Neural cell (in vitro differentiated cells): ENCODE measurements around the gene RERE.

ENCODE experiments used
- EP300 ChIP-seq: fragments of 450-650 bp; conservative IDR thresholded peaks from 2 replicates; pipeline ENCODE4 v1.6.1; 2014; ENCODE audit warnings: antibody characterized with exemption, mild to moderate bottlenecking, moderate library complexity; ENCODE audit not compliant: poor library complexity, severe bottlenecking
- EZH2 ChIP-seq: fragments of 200-600, 300-800 bp; shearing (Covaris generic), sonication (generic); IDR thresholded peaks from 2 replicates; pipeline ENCODE4 v1.6.1; 2014; ENCODE audit warnings: antibody characterized with exemption, low read length, borderline replicate concordance, mild to moderate bottlenecking; ENCODE audit not compliant: insufficient read depth, poor library complexity, severe bottlenecking
- POLR2AphosphoS5 ChIP-seq: IDR thresholded peaks from 2 replicates; pipeline ENCODE4 v1.6.1; 2012
- RAD21 ChIP-seq: fragments of 450-650 bp; conservative IDR thresholded peaks from 2 replicates; pipeline ENCODE4 v1.6.1; 2014; ENCODE audit warnings: antibody characterized with exemption, mild to moderate bottlenecking, moderate library complexity
- TAF1 ChIP-seq: IDR thresholded peaks from 2 replicates; pipeline ENCODE4 v1.6.1; 2012; ENCODE audit warnings: low read depth
- TF ChIP-seq, protein P1 (sequence below): fragments of 450-650 bp; IDR thresholded peaks from 2 replicates; pipeline ENCODE4 v1.5.1; 2014; ENCODE audit warnings: antibody characterized with exemption, mild to moderate bottlenecking, moderate library complexity; ENCODE audit not compliant: poor library complexity, severe bottlenecking
- TF ChIP-seq, protein P2 (sequence below): IDR thresholded peaks from 2 replicates; pipeline ENCODE4 v1.6.1; 2012; ENCODE audit warnings: borderline replicate concordance

DNA sequence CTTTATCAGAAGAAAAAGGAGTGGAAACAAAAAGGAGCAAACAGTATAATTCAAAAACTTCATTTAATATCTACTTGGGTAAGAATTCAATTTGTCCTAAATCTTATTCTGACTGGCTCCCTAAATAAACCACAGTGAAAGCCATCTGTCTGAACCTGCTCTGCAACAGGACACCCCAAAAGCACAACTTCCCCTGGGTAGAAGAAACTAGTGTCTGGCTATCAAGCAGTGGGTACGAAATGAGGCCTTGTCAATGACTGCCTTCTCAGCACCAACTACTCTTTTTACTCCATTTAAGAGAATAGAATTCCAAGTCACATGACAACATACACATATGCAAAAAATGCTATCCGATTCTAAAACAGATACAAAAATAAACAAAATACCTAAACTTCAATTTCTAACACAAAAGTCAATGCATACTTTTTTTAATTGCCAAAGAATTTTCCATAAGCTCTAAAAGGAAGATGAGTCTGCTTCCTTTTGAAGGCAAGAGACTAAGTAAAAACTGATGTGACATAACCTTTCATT lies 292.7 kb downstream of the RERE start:
- TF ChIP-seq, protein P1, sequence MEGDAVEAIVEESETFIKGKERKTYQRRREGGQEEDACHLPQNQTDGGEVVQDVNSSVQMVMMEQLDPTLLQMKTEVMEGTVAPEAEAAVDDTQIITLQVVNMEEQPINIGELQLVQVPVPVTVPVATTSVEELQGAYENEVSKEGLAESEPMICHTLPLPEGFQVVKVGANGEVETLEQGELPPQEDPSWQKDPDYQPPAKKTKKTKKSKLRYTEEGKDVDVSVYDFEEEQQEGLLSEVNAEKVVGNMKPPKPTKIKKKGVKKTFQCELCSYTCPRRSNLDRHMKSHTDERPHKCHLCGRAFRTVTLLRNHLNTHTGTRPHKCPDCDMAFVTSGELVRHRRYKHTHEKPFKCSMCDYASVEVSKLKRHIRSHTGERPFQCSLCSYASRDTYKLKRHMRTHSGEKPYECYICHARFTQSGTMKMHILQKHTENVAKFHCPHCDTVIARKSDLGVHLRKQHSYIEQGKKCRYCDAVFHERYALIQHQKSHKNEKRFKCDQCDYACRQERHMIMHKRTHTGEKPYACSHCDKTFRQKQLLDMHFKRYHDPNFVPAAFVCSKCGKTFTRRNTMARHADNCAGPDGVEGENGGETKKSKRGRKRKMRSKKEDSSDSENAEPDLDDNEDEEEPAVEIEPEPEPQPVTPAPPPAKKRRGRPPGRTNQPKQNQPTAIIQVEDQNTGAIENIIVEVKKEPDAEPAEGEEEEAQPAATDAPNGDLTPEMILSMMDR = no peak
- TF ChIP-seq TAF1 (no peak), POLR2AphosphoS5 (no peak), EZH2 (no peak), EP300 (no peak), RAD21 (no peak)
- TF ChIP-seq, protein P2, sequence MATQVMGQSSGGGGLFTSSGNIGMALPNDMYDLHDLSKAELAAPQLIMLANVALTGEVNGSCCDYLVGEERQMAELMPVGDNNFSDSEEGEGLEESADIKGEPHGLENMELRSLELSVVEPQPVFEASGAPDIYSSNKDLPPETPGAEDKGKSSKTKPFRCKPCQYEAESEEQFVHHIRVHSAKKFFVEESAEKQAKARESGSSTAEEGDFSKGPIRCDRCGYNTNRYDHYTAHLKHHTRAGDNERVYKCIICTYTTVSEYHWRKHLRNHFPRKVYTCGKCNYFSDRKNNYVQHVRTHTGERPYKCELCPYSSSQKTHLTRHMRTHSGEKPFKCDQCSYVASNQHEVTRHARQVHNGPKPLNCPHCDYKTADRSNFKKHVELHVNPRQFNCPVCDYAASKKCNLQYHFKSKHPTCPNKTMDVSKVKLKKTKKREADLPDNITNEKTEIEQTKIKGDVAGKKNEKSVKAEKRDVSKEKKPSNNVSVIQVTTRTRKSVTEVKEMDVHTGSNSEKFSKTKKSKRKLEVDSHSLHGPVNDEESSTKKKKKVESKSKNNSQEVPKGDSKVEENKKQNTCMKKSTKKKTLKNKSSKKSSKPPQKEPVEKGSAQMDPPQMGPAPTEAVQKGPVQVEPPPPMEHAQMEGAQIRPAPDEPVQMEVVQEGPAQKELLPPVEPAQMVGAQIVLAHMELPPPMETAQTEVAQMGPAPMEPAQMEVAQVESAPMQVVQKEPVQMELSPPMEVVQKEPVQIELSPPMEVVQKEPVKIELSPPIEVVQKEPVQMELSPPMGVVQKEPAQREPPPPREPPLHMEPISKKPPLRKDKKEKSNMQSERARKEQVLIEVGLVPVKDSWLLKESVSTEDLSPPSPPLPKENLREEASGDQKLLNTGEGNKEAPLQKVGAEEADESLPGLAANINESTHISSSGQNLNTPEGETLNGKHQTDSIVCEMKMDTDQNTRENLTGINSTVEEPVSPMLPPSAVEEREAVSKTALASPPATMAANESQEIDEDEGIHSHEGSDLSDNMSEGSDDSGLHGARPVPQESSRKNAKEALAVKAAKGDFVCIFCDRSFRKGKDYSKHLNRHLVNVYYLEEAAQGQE = no peak
